ENCODE data around the gene TMPRSS7. TPM values are rescaled to one million over a fixed set of nuclear protein-coding genes. Genes with fewer than 3 reads are reported as not detected.
"Not testable (repeated sequence)": the region's sequence is repeated elsewhere in the genome, so short reads cannot be mapped to it uniquely, and the experiment has no call there.

The TMPRSS7 gene
- total RNA-seq, 2 experiments from 2014 or later = not detected

- H3K36me3 Mint-ChIP-seq (ENCODE audit: low read depth) = no peaks in the 10 kb centered on the region
- H3K27me3 Mint-ChIP-seq (ENCODE audit: low read depth) = no peaks in the 10 kb centered on the region
- H3K9me3 Mint-ChIP-seq = peaks cover 3% of the 10 kb centered on the region
- DNase-seq = no peak
- no peaks in the 10 kb centered on the region for H3K4me1 Mint-ChIP-seq (ENCODE audit: low read depth)
- no peak overlapping the region for H3K4me3 Mint-ChIP-seq
- H3K27ac Mint-ChIP-seq = no peak overlapping the region
- CTCF ChIA-PET = interaction anchor here (1.0 to 2.4 kb wide), 3 partner anchors 23 to 71 kb away, joined by 3 to 14 read pairs (median 5); no protein-coding TSS in a partner anchor
- intact Hi-C loops (cut with micrococcal nuclease) = no loop called here
Measured at GRCh38 chr3:112038863-112039262, 4.3 kb downstream of the TMPRSS7 start.

GRCh38 chr3:112041321-112041720 is 6.8 kb downstream of the TMPRSS7 start:
- CTCF ChIA-PET = interaction anchor here (0.5 to 2.7 kb wide), 7 partner anchors 28 to 1611 kb away, joined by 3 to 10 read pairs (median 4); no protein-coding TSS in a partner anchor
- no peak overlapping the region for H3K4me3 Mint-ChIP-seq
- intact Hi-C loops (cut with micrococcal nuclease) = no loop called here
- H3K4me1 Mint-ChIP-seq (ENCODE audit: low read depth) = no peaks in the 10 kb centered on the region
- no peak for DNase-seq
- no peak overlapping the region for H3K27ac Mint-ChIP-seq
- H3K27me3 Mint-ChIP-seq (ENCODE audit: low read depth) = no peaks in the 10 kb centered on the region
- H3K9me3 Mint-ChIP-seq = peaks cover 3% of the 10 kb centered on the region
- H3K36me3 Mint-ChIP-seq (ENCODE audit: low read depth) = no peaks in the 10 kb centered on the region

DNA sequence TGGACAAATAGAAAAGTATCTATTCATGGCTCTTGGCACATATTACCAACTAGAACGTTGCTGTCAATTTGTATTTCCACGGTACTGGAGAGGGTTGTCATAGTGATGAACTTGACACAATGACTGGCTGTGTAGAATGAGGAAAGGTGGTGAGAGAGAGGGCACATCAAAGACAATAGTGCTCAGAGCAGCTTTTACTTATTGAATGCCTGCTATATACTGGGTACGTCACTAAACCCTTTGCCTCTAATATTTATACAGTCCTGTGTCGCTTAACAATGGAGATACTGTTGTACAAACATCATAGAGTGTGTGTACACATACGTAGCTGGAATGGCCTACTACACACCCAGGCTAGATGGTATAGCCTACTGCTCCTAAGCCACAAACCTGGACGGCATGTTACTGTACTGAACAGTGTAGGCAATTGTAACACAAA is 8.3 kb downstream of the TMPRSS7 start:
- Mint-ChIP-seq H3K27me3 (ENCODE audit: low read depth) (no peaks in the 10 kb centered on the region), H3K27ac (no peak overlapping the region), H3K4me1 (ENCODE audit: low read depth) (peaks cover 3% of the 10 kb centered on the region), H3K36me3 (ENCODE audit: low read depth) (no peaks in the 10 kb centered on the region), H3K4me3 (no peak overlapping the region), H3K9me3 (no peaks in the 10 kb centered on the region)
- CTCF ChIA-PET = interaction anchor here (0.5 to 3.2 kb wide), 33 partner anchors 8 to 1661 kb away, joined by 3 to 24 read pairs (median 5); partner anchors contain the start of genes ABHD10, C3orf52, TAGLN3 and TMPRSS7
- intact Hi-C loops (cut with micrococcal nuclease) = loop anchor here (1.0 kb wide), 8 partner anchors 30 to 374 kb away; partner anchors contain the start of gene PHLDB2
- DNase-seq = no peak

DNA sequence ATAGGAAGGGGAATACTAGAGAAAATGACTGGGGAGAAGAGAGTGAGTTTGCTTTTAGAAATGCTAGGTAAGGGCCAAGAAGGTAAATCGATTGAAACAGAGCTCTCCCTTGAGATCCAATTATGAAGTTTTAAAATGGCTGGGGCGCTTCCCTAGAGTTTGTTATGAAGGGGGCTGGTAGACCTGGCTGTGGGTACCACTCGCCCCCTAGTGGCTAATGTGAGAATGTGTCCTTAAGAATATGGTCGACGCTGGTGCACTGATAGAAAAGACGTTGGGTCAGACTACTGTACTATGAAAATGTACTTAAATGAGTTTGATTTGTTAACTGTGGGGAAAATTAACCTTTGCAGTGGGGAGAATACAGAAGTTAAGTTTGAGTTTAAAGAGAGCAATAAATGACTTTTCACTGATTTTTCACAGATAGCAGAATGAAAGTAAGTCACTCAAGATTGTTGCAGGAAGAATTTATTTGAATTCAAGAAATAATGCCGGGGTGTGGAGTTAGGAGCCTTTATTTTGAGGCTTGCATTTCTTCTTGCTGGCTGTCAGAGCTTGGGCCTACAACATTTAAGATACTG is 9.2 kb downstream of the TMPRSS7 start:
- Mint-ChIP-seq H3K9me3 (no peaks in the 10 kb centered on the region), H3K27ac (no peak overlapping the region), H3K27me3 (ENCODE audit: low read depth) (no peaks in the 10 kb centered on the region), H3K4me1 (ENCODE audit: low read depth) (peaks cover 3% of the 10 kb centered on the region), H3K4me3 (no peak overlapping the region), H3K36me3 (ENCODE audit: low read depth) (no peaks in the 10 kb centered on the region)
- CTCF ChIA-PET = interaction anchor here (0.5 to 3.2 kb wide), 38 partner anchors 9 to 1660 kb away, joined by 3 to 24 read pairs (median 5); partner anchors contain the start of genes ABHD10, C3orf52, TAGLN3 and TMPRSS7
- intact Hi-C loops (cut with micrococcal nuclease) = loop anchor here (1.0 kb wide), 8 partner anchors 30 to 374 kb away; partner anchors contain the start of gene PHLDB2
- peak; percentile 64 for DNase-seq

DNA sequence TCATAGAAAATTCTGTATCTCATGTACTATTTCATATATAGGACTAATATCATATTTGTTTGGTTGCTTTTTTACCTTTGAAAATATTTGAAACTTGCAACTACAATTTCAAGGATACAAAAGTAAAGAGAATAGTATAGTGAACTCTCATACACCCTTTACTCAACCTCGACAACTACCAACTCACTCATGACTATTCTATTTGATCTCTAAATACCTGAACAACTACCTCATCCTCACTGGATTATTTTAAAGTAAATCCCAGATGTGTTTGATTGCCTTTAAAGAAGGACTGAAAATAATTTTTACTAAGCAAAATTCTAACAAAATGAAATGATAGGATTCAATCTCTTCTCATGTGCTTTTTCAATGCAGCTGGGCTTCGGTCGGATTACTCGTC is 12.1 kb downstream of the TMPRSS7 start:
- intact Hi-C loops (cut with micrococcal nuclease) = no loop called here
- Mint-ChIP-seq H3K27ac (no peak overlapping the region), H3K27me3 (ENCODE audit: low read depth) (no peaks in the 10 kb centered on the region), H3K36me3 (ENCODE audit: low read depth) (no peaks in the 10 kb centered on the region), H3K9me3 (no peaks in the 10 kb centered on the region), H3K4me1 (ENCODE audit: low read depth) (peaks cover 3% of the 10 kb centered on the region), H3K4me3 (no peak overlapping the region)
- DNase-seq = no peak
- CTCF ChIA-PET = no interaction called here

- peaks cover 3% of the 10 kb centered on the region for H3K4me1 Mint-ChIP-seq (ENCODE audit: low read depth)
- CTCF ChIA-PET = no interaction called here
- no peaks in the 10 kb centered on the region for H3K27me3 Mint-ChIP-seq (ENCODE audit: low read depth)
- no peaks in the 10 kb centered on the region for H3K9me3 Mint-ChIP-seq
- H3K27ac Mint-ChIP-seq = no peak overlapping the region
- intact Hi-C loops (cut with micrococcal nuclease) = no loop called here
- H3K36me3 Mint-ChIP-seq (ENCODE audit: low read depth) = no peaks in the 10 kb centered on the region
- DNase-seq = no peak
- no peak overlapping the region for H3K4me3 Mint-ChIP-seq
Measured at GRCh38 chr3:112047264-112047663, 12.7 kb downstream of the TMPRSS7 start.

DNA sequence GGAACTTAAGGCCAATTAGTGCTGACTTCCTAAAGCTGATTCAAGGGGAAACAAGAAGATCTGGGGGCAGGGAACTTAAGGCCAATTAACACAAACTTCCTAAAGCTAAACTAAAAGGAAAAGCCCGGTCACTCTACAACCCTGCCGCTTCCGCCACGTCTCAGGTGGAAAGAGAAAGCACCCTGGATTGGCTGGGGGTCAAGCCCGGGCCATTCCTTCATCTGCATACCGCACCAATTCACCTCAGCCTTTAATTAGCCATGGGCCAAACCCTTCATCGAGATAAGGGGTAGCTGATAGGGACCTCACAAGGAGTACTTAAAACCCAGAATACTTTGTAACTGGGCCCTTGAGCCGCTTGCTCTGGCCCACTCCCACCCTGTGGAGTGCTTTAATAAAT is 14.4 kb downstream of the TMPRSS7 start:
- no peak overlapping the region for H3K27ac Mint-ChIP-seq
- CTCF ChIA-PET = no interaction called here
- intact Hi-C loops (cut with micrococcal nuclease) = no loop called here
- H3K4me3 Mint-ChIP-seq = no peak overlapping the region
- no peak for DNase-seq
- no peaks in the 10 kb centered on the region for H3K9me3 Mint-ChIP-seq
- H3K4me1 Mint-ChIP-seq (ENCODE audit: low read depth) = peaks cover 3% of the 10 kb centered on the region
- H3K27me3 Mint-ChIP-seq (ENCODE audit: low read depth) = peaks cover 2% of the 10 kb centered on the region
- H3K36me3 Mint-ChIP-seq (ENCODE audit: low read depth) = no peaks in the 10 kb centered on the region

DNA sequence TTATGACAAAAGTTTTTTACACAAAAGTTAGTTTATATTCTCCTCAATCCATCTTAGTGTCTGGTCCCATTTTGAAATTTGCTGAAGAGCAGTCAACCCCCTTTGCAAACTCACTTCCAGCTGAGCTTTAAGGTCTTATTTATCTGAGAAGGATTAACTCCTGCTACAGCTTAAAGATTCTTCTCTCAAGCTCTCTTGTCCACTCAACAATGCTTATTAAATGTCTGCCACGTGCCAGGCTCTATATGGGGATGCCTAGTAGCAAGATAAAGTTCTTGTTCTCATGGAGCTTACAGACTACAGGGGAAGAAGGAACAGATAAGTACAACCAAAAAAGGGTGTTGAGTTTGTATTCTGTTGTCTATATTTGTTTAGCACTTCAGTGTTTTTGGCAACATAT is 18.7 kb downstream of the TMPRSS7 start:
- no peak overlapping the region for H3K4me3 Mint-ChIP-seq
- CTCF ChIA-PET = interaction anchor here (1.6 to 2.9 kb wide), 2 partner anchors 9 to 64 kb away, joined by 4 to 24 read pairs; no protein-coding TSS in a partner anchor
- no peaks in the 10 kb centered on the region for H3K9me3 Mint-ChIP-seq
- H3K27ac Mint-ChIP-seq = no peak overlapping the region
- peaks cover 12% of the 10 kb centered on the region for H3K4me1 Mint-ChIP-seq (ENCODE audit: low read depth)
- intact Hi-C loops (cut with micrococcal nuclease) = no loop called here
- no peaks in the 10 kb centered on the region for H3K36me3 Mint-ChIP-seq (ENCODE audit: low read depth)
- peaks cover 2% of the 10 kb centered on the region for H3K27me3 Mint-ChIP-seq (ENCODE audit: low read depth)
- no peak for DNase-seq

DNA sequence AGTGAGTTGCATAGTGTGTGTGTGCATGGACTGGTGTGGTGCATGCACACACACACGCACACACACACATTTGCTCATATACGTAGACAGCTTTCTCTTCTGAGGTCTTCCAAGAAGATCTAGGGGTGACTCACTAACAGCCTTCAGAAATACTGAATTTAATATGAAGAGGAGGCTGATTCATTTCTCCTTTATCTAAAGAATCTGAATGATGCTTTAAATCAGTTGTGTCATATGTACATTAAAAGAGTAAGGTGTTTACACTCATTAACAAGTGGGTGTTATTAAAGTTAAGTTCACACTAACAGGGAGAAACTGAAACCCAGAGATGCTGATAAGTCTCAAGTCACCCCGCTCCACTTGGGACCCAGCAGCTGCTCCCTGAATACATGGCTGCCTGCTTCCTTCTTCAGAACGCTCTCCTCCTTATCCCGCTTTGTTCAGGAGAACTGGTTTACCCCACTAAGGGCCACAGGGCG is 22.0 kb downstream of the TMPRSS7 start:
- H3K4me3 Mint-ChIP-seq = no peak overlapping the region
- peak; percentile 42 for DNase-seq
- H3K4me1 Mint-ChIP-seq (ENCODE audit: low read depth) = peaks cover 12% of the 10 kb centered on the region
- peaks cover 2% of the 10 kb centered on the region for H3K9me3 Mint-ChIP-seq
- CTCF ChIA-PET = interaction anchor here (1.3 kb wide), 1 partner anchor 53 kb away, joined by 3 read pairs; no protein-coding TSS in a partner anchor
- no peaks in the 10 kb centered on the region for H3K36me3 Mint-ChIP-seq (ENCODE audit: low read depth)
- intact Hi-C loops (cut with micrococcal nuclease) = loop anchor here (1.0 kb wide), 1 partner anchor 16 kb away; no protein-coding TSS in a partner anchor
- H3K27ac Mint-ChIP-seq = peak overlapping the region; percentile 26
- H3K27me3 Mint-ChIP-seq (ENCODE audit: low read depth) = peaks cover 2% of the 10 kb centered on the region

DNA sequence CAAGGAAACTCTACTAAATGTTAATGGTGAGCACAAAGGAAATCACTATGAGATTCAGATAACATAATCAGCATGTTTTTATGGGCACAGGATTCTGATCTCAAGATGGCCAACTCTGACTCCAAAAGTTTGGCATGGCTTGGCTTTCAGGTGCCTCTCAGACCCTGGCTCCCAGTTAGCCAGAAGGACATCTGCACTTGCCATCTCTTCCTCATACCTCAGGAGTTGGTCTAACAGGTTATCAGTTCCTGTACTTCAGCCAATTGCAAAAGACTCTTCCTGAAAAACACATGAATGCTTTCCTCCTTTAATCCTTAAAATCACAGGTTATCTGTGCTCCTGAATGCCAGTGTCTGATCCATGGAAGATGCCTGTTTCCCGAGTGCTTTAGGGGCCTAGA is 25.0 kb downstream of the TMPRSS7 start:
- no peak for DNase-seq
- Mint-ChIP-seq H3K9me3 (peaks cover 2% of the 10 kb centered on the region), H3K27me3 (ENCODE audit: low read depth) (no peaks in the 10 kb centered on the region), H3K27ac (no peak overlapping the region), H3K36me3 (ENCODE audit: low read depth) (no peaks in the 10 kb centered on the region), H3K4me3 (no peak overlapping the region), H3K4me1 (ENCODE audit: low read depth) (peaks cover 12% of the 10 kb centered on the region)
- intact Hi-C loops (cut with micrococcal nuclease) = no loop called here
- CTCF ChIA-PET = no interaction called here

- H3K9me3 Mint-ChIP-seq = peaks cover 2% of the 10 kb centered on the region
- CTCF ChIA-PET = interaction anchor here (1.2 kb wide), 1 partner anchor 17 kb away, joined by 3 read pairs; no protein-coding TSS in a partner anchor
Measured at GRCh38 chr3:112061152-112061551, 26.6 kb downstream of the TMPRSS7 start.

DNA sequence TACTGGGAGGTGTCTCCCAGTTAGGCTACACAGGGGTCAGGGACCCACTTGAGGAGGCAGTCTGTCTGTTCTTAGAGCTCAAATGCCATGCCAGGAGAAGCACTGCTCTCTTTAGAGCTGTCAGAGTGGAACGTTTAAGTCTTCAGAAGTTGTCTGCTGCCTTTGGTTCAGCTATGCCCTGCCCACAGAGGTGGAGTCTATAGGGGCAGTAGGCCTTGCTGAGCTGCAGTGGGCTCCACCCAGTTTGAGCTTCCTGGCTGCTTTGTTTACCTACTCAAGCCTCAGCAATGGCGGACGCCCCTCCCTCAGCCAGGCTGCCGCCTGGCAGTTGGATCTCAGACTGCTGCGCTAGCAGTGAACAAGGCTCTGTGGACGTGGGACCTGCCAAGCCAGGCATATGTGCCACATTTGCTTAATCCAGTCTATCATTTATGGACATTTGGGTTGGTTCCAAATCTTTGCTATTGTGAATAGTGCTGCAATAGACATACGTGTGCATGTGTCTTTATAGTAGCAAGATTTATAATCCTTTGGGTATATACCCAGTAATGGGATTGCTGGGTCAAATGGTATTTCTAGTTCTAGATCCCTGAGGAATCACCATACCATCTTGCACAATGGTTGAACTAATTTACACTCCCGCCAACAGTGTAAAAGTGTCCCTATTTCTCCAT is 38.0 kb downstream of the TMPRSS7 start:
- DNase-seq = peak; percentile 86
- not testable (repeated sequence) for H3K27me3 Mint-ChIP-seq (ENCODE audit: low read depth); H3K36me3 Mint-ChIP-seq (ENCODE audit: low read depth); H3K9me3 Mint-ChIP-seq
- Mint-ChIP-seq H3K27ac (peak overlapping the region; percentile 69), H3K4me1 (ENCODE audit: low read depth) (peaks cover 39% of the 10 kb centered on the region), H3K4me3 (peak overlapping the region; percentile 53)
- CTCF ChIA-PET = interaction anchor here (0.9 kb wide), 1 partner anchor 83 kb away, joined by 4 read pairs; no protein-coding TSS in a partner anchor
- intact Hi-C loops (cut with micrococcal nuclease) = loop anchor here (1.0 to 5.0 kb wide), 4 partner anchors 16 to 425 kb away; partner anchors contain the start of gene BTLA

More at GRCh38 chr3:112061152-112061551, 26.6 kb downstream of the TMPRSS7 start:
- peaks cover 12% of the 10 kb centered on the region for H3K4me1 Mint-ChIP-seq (ENCODE audit: low read depth)
- H3K27ac Mint-ChIP-seq = no peak overlapping the region
- no peaks in the 10 kb centered on the region for H3K36me3 Mint-ChIP-seq (ENCODE audit: low read depth)
- H3K27me3 Mint-ChIP-seq (ENCODE audit: low read depth) = no peaks in the 10 kb centered on the region
- H3K4me3 Mint-ChIP-seq = no peak overlapping the region
- intact Hi-C loops (cut with micrococcal nuclease) = no loop called here
- DNase-seq = no peak

All from activated naive CD4-positive, alpha-beta T cell treated with anti-CD3 and anti-CD28 coated beads for 36 hours (primary cell).